HepG2 (cell line): ENCODE results near the gene NTN4. TPM values are rescaled to one million over a fixed set of nuclear protein-coding genes. Genes with fewer than 3 reads are reported as not detected.
A peak's percentile ranks its signal among the peaks of the same experiment; 100 is the strongest.

ENCODE experiments used
- ARNT ChIP-seq: fragments of 450-650 bp; IDR thresholded peaks from 2 replicates; pipeline ENCODE4 v1.6.1; 2017
- ATF1 ChIP-seq: IDR thresholded peaks from 2 replicates; pipeline ENCODE4 v1.6.1; 2016; ENCODE audit warnings: mild to moderate bottlenecking, control low read depth
- DMTF1 ChIP-seq: sonication (generic); formaldehyde crosslinking; IDR thresholded peaks from 2 replicates; pipeline ENCODE4 v1.4.0; 2020; ENCODE audit warnings: mild to moderate bottlenecking, missing genetic modification reagents
- E2F5 ChIP-seq: sonication (generic); formaldehyde crosslinking; conservative IDR thresholded peaks from 2 replicates; pipeline ENCODE4 v1.4.0; 2020; ENCODE audit warnings: missing genetic modification reagents
- FOXO4 ChIP-seq: sonication (generic); formaldehyde crosslinking; conservative IDR thresholded peaks from 2 replicates; pipeline ENCODE4 v1.8.1; 2023; ENCODE audit warnings: missing genetic modification reagents
- HOXA7 ChIP-seq: sonication (generic); formaldehyde crosslinking; IDR thresholded peaks from 2 replicates; pipeline ENCODE4 v1.8.1; 2022; ENCODE audit warnings: mild to moderate bottlenecking, missing genetic modification reagents, moderate library complexity
- MZF1 ChIP-seq: sonication (generic); formaldehyde crosslinking; IDR thresholded peaks from 2 replicates; pipeline ENCODE4 v1.8.1; 2023; ENCODE audit warnings: mild to moderate bottlenecking, missing genetic modification reagents, borderline replicate concordance
- NFKB2 ChIP-seq: sonication (generic); formaldehyde crosslinking; IDR thresholded peaks from 2 replicates; pipeline ENCODE4 v1.4.0; 2020; ENCODE audit warnings: missing genetic modification reagents, borderline replicate concordance
- PHF5A ChIP-seq: IDR thresholded peaks from one replicate; pipeline ENCODE4 v1.6.1; 2018; ENCODE audit warnings: low read depth, missing genetic modification reagents; ENCODE audit not compliant: unreplicated experiment
- PLRG1 ChIP-seq: fragments of 450-650 bp; conservative IDR thresholded peaks from 2 replicates; pipeline ENCODE4 v1.6.1; 2016
- SRSF4 ChIP-seq: fragments of 200-400 bp; formaldehyde crosslinking; IDR thresholded peaks from one replicate; pipeline ENCODE4 v1.6.1; 2018; ENCODE audit warnings: mild to moderate bottlenecking, low read depth, low read length, moderate library complexity; ENCODE audit not compliant: poor library complexity, severe bottlenecking
- U2AF1 ChIP-seq: fragments of 200-400 bp; formaldehyde crosslinking; optimal IDR thresholded peaks from 2 replicates; pipeline ENCODE3; 2017; ENCODE audit warnings: mild to moderate bottlenecking, low read depth, low read length
- USF2 ChIP-seq, 2 experiments: sonication (generic) in 1 of 2; formaldehyde crosslinking in 1 of 2; IDR thresholded peaks; 2 replicates each; pipeline versions ENCODE4 v1.5.1 to v1.6.1; 2011 to 2020; ENCODE audit warnings: borderline replicate concordance in 1 of 2, low read depth in 1 of 2, low read length in 1 of 2, mild to moderate bottlenecking in 1 of 2, missing genetic modification reagents in 1 of 2, moderate library complexity in 1 of 2
- ZNF124 ChIP-seq: sonication (generic); formaldehyde crosslinking; IDR thresholded peaks from 2 replicates; pipeline ENCODE4 v1.4.0; 2020; ENCODE audit warnings: missing genetic modification reagents
- ZNF138 ChIP-seq: sonication (generic); formaldehyde crosslinking; IDR thresholded peaks from 2 replicates; pipeline ENCODE4 v1.5.0; 2020; ENCODE audit warnings: mild to moderate bottlenecking, low read depth, missing genetic modification reagents
- ZNF282 ChIP-seq: fragments of 450-650 bp; IDR thresholded peaks from 2 replicates; pipeline ENCODE4 v1.6.1; 2018; ENCODE audit not compliant: partially characterized antibody
- ZNF333 ChIP-seq: sonication (generic); formaldehyde crosslinking; IDR thresholded peaks from 2 replicates; pipeline ENCODE4 v1.4.0; 2020; ENCODE audit warnings: mild to moderate bottlenecking, missing genetic modification reagents, borderline replicate concordance
- ZNF580 ChIP-seq: IDR thresholded peaks from 2 replicates; pipeline ENCODE4 v1.6.1; 2016; ENCODE audit warnings: low read depth, borderline replicate concordance
- ZNF605 ChIP-seq: sonication (generic); formaldehyde crosslinking; IDR thresholded peaks from 2 replicates; pipeline ENCODE4 v1.8.0; 2022; ENCODE audit warnings: mild to moderate bottlenecking, missing genetic modification reagents
- ZNF724P ChIP-seq: sonication (generic); formaldehyde crosslinking; IDR thresholded peaks from 2 replicates; pipeline ENCODE4 v1.8.0; 2022; ENCODE audit warnings: missing genetic modification reagents, borderline replicate concordance
- ZNF747 ChIP-seq: sonication (generic); formaldehyde crosslinking; IDR thresholded peaks from 2 replicates; pipeline ENCODE4 v1.8.1; 2023; ENCODE audit warnings: missing genetic modification reagents, mild to moderate bottlenecking, borderline replicate concordance
- ZSCAN12 ChIP-seq: sonication (generic); formaldehyde crosslinking; IDR thresholded peaks from 2 replicates; pipeline ENCODE4 v1.9.0; 2021; ENCODE audit warnings: mild to moderate bottlenecking, missing genetic modification reagents
- ZZZ3 ChIP-seq: sonication (generic); formaldehyde crosslinking; IDR thresholded peaks from 2 replicates; pipeline ENCODE4 v1.4.0; 2020; ENCODE audit warnings: missing genetic modification reagents, mild to moderate bottlenecking, borderline replicate concordance
- polyA plus RNA-seq, 8 experiments: library from polyadenylated mRNA; depleted of rRNA in 3 of 8; stranded (reverse) in 7 of 8; unstranded in 1 of 8; fragments of >200 nt; fragmentation: Illumina TruSeq in 4 of 8; extraction: Trizol in 4 of 8; gene quantifications; 2 replicates each; pipeline versions ENCODE4 v1.2.1 to v1.2.3, GENCODE V29; 2011 to 2016; ENCODE audit warnings: low read depth in 4 of 8, missing spikeins in 1 of 8, mixed read lengths in 1 of 8; ENCODE audit not compliant: insufficient read depth in 1 of 8
- total RNA-seq, 5 experiments: library from RNA; depleted of rRNA; stranded (reverse); fragments of >200 nt; fragmentation: Illumina TruSeq; extraction: Trizol; gene quantifications; 2 replicates each; pipeline ENCODE4 v1.2.3, GENCODE V29; 2016; ENCODE audit warnings: low read depth in 1 of 5

Gene NTN4
- total and polyA plus RNA-seq, 2 of the 13 experiments (the other 11 are each of a cell fraction or from before 2014, with no cell fraction given), result 7.8 to 11.5 TPM

GRCh38 chr12:95802482-95803270 is 12.1 kb upstream of the NTN4 start (continued):
- TF ChIP-seq FOXO4 (CRISPR knock-in tag) (no peak), ZNF333 (CRISPR knock-in tag) (no peak), DMTF1 (no peak), ZNF138 (CRISPR knock-in tag) (no peak), SRSF4 (no peak), ZZZ3 (CRISPR knock-in tag) (no peak), ZNF605 (CRISPR knock-in tag) (no peak), HOXA7 (CRISPR knock-in tag) (no peak), ZNF124 (CRISPR knock-in tag) (no peak; the same call in 1 of the 2 replicates), E2F5 (CRISPR knock-in tag) (no peak), PHF5A (CRISPR knock-in tag) (no peak), ARNT (no peak), ZNF724P (CRISPR knock-in tag) (no peak), ZNF580 (CRISPR knock-in tag) (0 out of 2 replicates have a peak, but pooled peaks have one; percentile 54), ZNF282 (no peak), NFKB2 (CRISPR knock-in tag) (no peak), USF2 (IDR thresholded peaks at IDR 0.05; ENCODE audit: low read depth, low read length) (no peak), USF2 (CRISPR knock-in tag; IDR thresholded peaks at IDR 0.05; ENCODE audit: borderline replicate concordance) (no peak), ATF1 (peak; percentile 27; the same call in 1 of the 2 replicates), MZF1 (no peak), U2AF1 (no peak), PLRG1 (no peak), ZNF747 (CRISPR knock-in tag) (no peak), ZSCAN12 (CRISPR knock-in tag) (no peak)
